B cell (primary cell): ENCODE data around the gene KIF13A.

Experiments
- CTCF ChIP-seq: fragments of 200-600 bp; IDR thresholded peaks from one replicate; pipeline ENCODE4 v1.8.0; 2022; ENCODE audit warnings: antibody characterized with exemption, mild to moderate bottlenecking
- EZH2 ChIP-seq: IDR thresholded peaks from 2 replicates; pipeline ENCODE4 v1.6.1; 2012; ENCODE audit warnings: borderline replicate concordance, low read depth, mild to moderate bottlenecking, moderate library complexity, low read length; ENCODE audit not compliant: insufficient read depth, poor library complexity, severe bottlenecking

- TF ChIP-seq CTCF = no peak
- no peak for TF ChIP-seq EZH2
Measured at GRCh38 chr6:17894191-17894590, 93.2 kb downstream of the KIF13A start.
